ENCODE data around the gene OAS3. TPM values are rescaled to one million over a fixed set of nuclear protein-coding genes. Genes with fewer than 3 reads are reported as not detected.

The OAS3 gene
- polyA plus RNA-seq, 1 of the 3 experiments (the other 2 are of a cell fraction), result 3.0 TPM

DNA sequence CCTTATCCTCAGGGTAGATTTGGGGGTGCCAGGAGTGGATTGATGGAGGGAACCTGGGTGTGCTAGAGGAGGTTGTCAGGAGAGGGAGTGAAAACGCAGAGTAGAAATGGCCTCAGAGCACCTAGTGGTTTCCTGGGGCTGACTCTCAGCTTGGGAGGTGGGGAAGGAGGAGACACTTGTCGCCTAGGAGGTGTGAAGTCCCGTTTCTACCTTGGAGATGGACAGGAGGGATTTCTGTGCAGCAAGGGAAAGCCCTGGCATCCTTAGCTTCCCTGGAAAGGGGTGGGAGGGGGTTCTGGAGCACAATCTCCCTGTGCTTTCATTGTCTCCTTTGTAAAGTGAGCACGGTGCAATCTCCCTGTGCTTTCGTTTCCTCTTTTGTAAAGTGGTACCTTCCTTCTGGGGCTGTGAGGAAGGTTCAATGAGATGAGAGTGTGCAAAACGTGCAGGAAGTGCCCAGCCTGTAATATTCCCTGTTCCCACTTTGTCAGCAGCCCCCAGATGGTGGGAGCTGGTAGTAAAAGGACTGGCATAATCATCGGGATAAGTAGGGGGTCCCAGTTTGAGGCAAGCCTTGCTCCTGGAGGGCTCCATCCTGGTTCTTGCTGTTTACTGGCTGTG lies 1.6 kb downstream of the OAS3 start:
- Histone ChIP-seq H3K27ac (ENCODE audit: low read depth in 2 of 2, low read length in 1 of 2) (peak overlapping the region in 1 of 2 experiments; percentile 64; a peak in 2 of 4 replicates), H3K36me3 (replicated peaks in 1 of 2; ENCODE audit: control insufficient read depth in 1 of 2, insufficient read depth in 2 of 2, low read length in 1 of 2) (no peaks in the 10 kb centered on the region), H3K9me2 (no peaks in the 10 kb centered on the region), H4K20me1 (ENCODE audit: insufficient read depth) (no peaks in the 10 kb centered on the region), H3K4me2 (no peak overlapping the region), H3K9ac (no peak overlapping the region), H3K9me3 (no peaks in the 10 kb centered on the region), H3K4me3 (ENCODE audit: low read depth in 2 of 2, low read length in 1 of 2) (no peak overlapping the region), H3K79me2 (ENCODE audit: insufficient read depth) (no peaks in the 10 kb centered on the region), H3K4me1 (ENCODE audit: control insufficient read depth in 1 of 2, insufficient read depth in 2 of 2, low read depth in 1 of 2, low read length in 1 of 2) (peaks cover 0 to 23% of the 10 kb centered on the region in 2 experiments; a peak in 2 of 4 replicates), H2AFZ (ENCODE audit: low read depth) (no peak overlapping the region), H3K27me3 (ENCODE audit: insufficient read depth) (no peaks in the 10 kb centered on the region), H3F3A (replicated peaks; ENCODE audit: insufficient read depth) (no peaks in the 10 kb centered on the region)
- TF ChIP-seq RFX5 (IDR thresholded peaks at IDR 0.05; ENCODE audit: low read length), result no peak
- TF ChIP-seq, protein P1, sequence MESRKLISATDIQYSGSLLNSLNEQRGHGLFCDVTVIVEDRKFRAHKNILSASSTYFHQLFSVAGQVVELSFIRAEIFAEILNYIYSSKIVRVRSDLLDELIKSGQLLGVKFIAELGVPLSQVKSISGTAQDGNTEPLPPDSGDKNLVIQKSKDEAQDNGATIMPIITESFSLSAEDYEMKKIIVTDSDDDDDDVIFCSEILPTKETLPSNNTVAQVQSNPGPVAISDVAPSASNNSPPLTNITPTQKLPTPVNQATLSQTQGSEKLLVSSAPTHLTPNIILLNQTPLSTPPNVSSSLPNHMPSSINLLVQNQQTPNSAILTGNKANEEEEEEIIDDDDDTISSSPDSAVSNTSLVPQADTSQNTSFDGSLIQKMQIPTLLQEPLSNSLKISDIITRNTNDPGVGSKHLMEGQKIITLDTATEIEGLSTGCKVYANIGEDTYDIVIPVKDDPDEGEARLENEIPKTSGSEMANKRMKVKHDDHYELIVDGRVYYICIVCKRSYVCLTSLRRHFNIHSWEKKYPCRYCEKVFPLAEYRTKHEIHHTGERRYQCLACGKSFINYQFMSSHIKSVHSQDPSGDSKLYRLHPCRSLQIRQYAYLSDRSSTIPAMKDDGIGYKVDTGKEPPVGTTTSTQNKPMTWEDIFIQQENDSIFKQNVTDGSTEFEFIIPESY (IDR thresholded peaks at IDR 0.05; ENCODE audit: borderline replicate concordance, low read depth), result no peak
- TF ChIP-seq TCF12 (IDR thresholded peaks at IDR 0.05), result no peak
- TF ChIP-seq, protein P2, sequence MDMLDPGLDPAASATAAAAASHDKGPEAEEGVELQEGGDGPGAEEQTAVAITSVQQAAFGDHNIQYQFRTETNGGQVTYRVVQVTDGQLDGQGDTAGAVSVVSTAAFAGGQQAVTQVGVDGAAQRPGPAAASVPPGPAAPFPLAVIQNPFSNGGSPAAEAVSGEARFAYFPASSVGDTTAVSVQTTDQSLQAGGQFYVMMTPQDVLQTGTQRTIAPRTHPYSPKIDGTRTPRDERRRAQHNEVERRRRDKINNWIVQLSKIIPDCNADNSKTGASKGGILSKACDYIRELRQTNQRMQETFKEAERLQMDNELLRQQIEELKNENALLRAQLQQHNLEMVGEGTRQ (IDR thresholded peaks at IDR 0.05; ENCODE audit: borderline replicate concordance, low read depth, low read length), result no peak
- TF ChIP-seq GABPA (IDR thresholded peaks at IDR 0.05; ENCODE audit: low read depth), result no peak
- no peak for TF ChIP-seq NRF1 (IDR thresholded peaks at IDR 0.05; ENCODE audit: low read depth, low read length)
- no peak for TF ChIP-seq SIN3A (IDR thresholded peaks at IDR 0.05; ENCODE audit: borderline replicate concordance, low read depth, low read length)
- TF ChIP-seq RXRA (IDR thresholded peaks at IDR 0.05; ENCODE audit: borderline replicate concordance, low read depth), result no peak
- no peak for TF ChIP-seq FOSL2 (IDR thresholded peaks at IDR 0.05; ENCODE audit: borderline replicate concordance, low read depth)
- no peak for TF ChIP-seq RCOR1 (IDR thresholded peaks at IDR 0.05; ENCODE audit: low read length)
- WGBS (ENCODE audit: low lambda C conversion rate), result 76% methylated on average over 7 of the region's 7 CpGs
- peak; percentile 56 for DNase-seq
- CTCF ChIA-PET, result interaction anchor here (0.6 to 1.2 kb wide), 5 partner anchors 9 to 65 kb away, joined by 3 to 6 read pairs (median 3); no protein-coding TSS in a partner anchor
- POLR2A ChIA-PET, result no interaction called here

DNA sequence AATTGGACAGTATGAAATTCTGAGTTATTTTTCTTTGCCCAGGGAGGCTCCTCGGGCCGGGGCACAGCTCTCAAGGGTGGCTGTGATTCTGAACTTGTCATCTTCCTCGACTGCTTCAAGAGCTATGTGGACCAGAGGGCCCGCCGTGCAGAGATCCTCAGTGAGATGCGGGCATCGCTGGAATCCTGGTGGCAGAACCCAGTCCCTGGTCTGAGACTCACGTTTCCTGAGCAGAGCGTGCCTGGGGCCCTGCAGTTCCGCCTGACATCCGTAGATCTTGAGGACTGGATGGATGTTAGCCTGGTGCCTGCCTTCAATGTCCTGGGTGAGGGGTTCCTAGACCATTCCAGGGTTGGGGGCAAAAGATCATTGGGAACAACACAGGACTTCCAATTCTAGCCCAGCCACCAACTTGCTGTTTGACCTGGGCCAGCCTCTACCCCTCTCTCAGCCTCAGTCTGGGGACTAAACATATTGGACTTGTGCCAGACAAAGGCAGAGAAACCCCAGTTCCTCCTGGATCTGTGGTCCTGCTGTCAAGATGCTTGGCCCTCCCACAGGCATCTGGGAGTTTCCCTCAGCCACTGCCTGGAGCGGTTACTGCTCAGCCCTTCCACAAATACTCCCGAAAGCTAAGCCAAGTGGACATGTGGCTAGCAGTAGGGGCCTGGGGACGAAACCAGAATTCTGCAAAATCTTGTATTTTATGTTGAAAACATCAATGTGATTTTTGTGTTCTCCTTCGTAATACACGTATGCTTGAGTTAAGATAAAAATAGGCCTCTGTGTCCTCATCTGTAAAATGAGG lies 3.5 kb downstream of the OAS3 start:
- Histone ChIP-seq H3K36me3 (replicated peaks in 1 of 2; ENCODE audit: control insufficient read depth in 1 of 2, insufficient read depth in 2 of 2, low read length in 1 of 2) (no peaks in the 10 kb centered on the region), H3K79me2 (ENCODE audit: insufficient read depth) (no peaks in the 10 kb centered on the region), H3K9me3 (no peaks in the 10 kb centered on the region), H4K20me1 (ENCODE audit: insufficient read depth) (no peaks in the 10 kb centered on the region), H3K4me1 (ENCODE audit: control insufficient read depth in 1 of 2, insufficient read depth in 2 of 2, low read depth in 1 of 2, low read length in 1 of 2) (peaks cover 0 to 26% of the 10 kb centered on the region in 2 experiments; a peak in 2 of 4 replicates), H3K9me2 (no peaks in the 10 kb centered on the region), H2AFZ (ENCODE audit: low read depth) (no peak overlapping the region), H3K9ac (no peak overlapping the region), H3K4me3 (ENCODE audit: low read depth in 2 of 2, low read length in 1 of 2) (no peak overlapping the region), H3F3A (replicated peaks; ENCODE audit: insufficient read depth) (no peaks in the 10 kb centered on the region), H3K27me3 (ENCODE audit: insufficient read depth) (no peaks in the 10 kb centered on the region), H3K4me2 (no peak overlapping the region), H3K27ac (ENCODE audit: low read depth in 2 of 2, low read length in 1 of 2) (peak overlapping the region in 1 of 2 experiments; percentile 36; a peak in 1 of 4 replicates)
- 81% methylated on average over 11 of the region's 16 CpGs for WGBS (ENCODE audit: low lambda C conversion rate)
- ChIA-PET POLR2A (no interaction called here), CTCF (interaction anchor here (1.0 to 1.1 kb wide), 2 partner anchors 23 to 491 kb away, joined by 3 read pairs; no protein-coding TSS in a partner anchor)
- DNase-seq, result peak; percentile 48
- TF ChIP-seq, protein P3, sequence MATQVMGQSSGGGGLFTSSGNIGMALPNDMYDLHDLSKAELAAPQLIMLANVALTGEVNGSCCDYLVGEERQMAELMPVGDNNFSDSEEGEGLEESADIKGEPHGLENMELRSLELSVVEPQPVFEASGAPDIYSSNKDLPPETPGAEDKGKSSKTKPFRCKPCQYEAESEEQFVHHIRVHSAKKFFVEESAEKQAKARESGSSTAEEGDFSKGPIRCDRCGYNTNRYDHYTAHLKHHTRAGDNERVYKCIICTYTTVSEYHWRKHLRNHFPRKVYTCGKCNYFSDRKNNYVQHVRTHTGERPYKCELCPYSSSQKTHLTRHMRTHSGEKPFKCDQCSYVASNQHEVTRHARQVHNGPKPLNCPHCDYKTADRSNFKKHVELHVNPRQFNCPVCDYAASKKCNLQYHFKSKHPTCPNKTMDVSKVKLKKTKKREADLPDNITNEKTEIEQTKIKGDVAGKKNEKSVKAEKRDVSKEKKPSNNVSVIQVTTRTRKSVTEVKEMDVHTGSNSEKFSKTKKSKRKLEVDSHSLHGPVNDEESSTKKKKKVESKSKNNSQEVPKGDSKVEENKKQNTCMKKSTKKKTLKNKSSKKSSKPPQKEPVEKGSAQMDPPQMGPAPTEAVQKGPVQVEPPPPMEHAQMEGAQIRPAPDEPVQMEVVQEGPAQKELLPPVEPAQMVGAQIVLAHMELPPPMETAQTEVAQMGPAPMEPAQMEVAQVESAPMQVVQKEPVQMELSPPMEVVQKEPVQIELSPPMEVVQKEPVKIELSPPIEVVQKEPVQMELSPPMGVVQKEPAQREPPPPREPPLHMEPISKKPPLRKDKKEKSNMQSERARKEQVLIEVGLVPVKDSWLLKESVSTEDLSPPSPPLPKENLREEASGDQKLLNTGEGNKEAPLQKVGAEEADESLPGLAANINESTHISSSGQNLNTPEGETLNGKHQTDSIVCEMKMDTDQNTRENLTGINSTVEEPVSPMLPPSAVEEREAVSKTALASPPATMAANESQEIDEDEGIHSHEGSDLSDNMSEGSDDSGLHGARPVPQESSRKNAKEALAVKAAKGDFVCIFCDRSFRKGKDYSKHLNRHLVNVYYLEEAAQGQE (IDR thresholded peaks at IDR 0.05; ENCODE audit: low read depth, low read length), result no peak
- TF ChIP-seq, protein P4, sequence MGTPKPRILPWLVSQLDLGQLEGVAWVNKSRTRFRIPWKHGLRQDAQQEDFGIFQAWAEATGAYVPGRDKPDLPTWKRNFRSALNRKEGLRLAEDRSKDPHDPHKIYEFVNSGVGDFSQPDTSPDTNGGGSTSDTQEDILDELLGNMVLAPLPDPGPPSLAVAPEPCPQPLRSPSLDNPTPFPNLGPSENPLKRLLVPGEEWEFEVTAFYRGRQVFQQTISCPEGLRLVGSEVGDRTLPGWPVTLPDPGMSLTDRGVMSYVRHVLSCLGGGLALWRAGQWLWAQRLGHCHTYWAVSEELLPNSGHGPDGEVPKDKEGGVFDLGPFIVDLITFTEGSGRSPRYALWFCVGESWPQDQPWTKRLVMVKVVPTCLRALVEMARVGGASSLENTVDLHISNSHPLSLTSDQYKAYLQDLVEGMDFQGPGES (IDR thresholded peaks at IDR 0.05; ENCODE audit: low read depth, low read length), result no peak
- no peak for TF ChIP-seq JUND (IDR thresholded peaks at IDR 0.05)
- TF ChIP-seq, protein P5, sequence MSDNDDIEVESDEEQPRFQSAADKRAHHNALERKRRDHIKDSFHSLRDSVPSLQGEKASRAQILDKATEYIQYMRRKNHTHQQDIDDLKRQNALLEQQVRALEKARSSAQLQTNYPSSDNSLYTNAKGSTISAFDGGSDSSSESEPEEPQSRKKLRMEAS (IDR thresholded peaks at IDR 0.05; ENCODE audit: low read depth), result no peak
- TF ChIP-seq RAD21 (IDR thresholded peaks at IDR 0.05; ENCODE audit: low read length), result no peak
